ENCODE data around the gene RYR2. TPM values are rescaled to one million over a fixed set of nuclear protein-coding genes. Genes with fewer than 3 reads are reported as not detected.

Gene RYR2
- total RNA-seq, 1 donor from 2014 or later = 572 TPM

- intact Hi-C loops (cut with DNase I) = no loop called here
- DNase-seq (ENCODE audit: low spot score) = no peak
Measured at GRCh38 chr1:237670302-237670701, 628.3 kb downstream of the RYR2 start.

GRCh38 chr1:237671262-237671661 lies 629.3 kb downstream of the RYR2 start:
- intact Hi-C loops (cut with DNase I) = no loop called here
- no peak for DNase-seq (ENCODE audit: low spot score)

GRCh38 chr1:237671935-237672334 lies 630.0 kb downstream of the RYR2 start:
- intact Hi-C loops (cut with DNase I) = no loop called here

GRCh38 chr1:237672748-237673147 lies 630.8 kb downstream of the RYR2 start:
- DNase-seq (ENCODE audit: low spot score) = no peak
- intact Hi-C loops (cut with DNase I) = no loop called here

More at GRCh38 chr1:237671935-237672334, 630.0 kb downstream of the RYR2 start:
- no peak for DNase-seq (ENCODE audit: low spot score)

GRCh38 chr1:237673631-237674030 lies 631.6 kb downstream of the RYR2 start:
- intact Hi-C loops (cut with DNase I) = no loop called here

GRCh38 chr1:237677979-237678378 lies 636.0 kb downstream of the RYR2 start:
- DNase-seq (ENCODE audit: low spot score) = no peak
- intact Hi-C loops (cut with DNase I) = no loop called here

More at GRCh38 chr1:237673631-237674030, 631.6 kb downstream of the RYR2 start:
- DNase-seq (ENCODE audit: low spot score) = no peak

GRCh38 chr1:237679687-237680086 lies 637.7 kb downstream of the RYR2 start:
- DNase-seq (ENCODE audit: low spot score) = no peak

GRCh38 chr1:237681210-237681609 lies 639.2 kb downstream of the RYR2 start:
- no peak for DNase-seq (ENCODE audit: low spot score)
- intact Hi-C loops (cut with DNase I) = no loop called here

More at GRCh38 chr1:237679687-237680086, 637.7 kb downstream of the RYR2 start:
- intact Hi-C loops (cut with DNase I) = no loop called here

- intact Hi-C loops (cut with DNase I) = no loop called here
- no peak for DNase-seq (ENCODE audit: low spot score)
Measured at GRCh38 chr1:237684236-237684635, 642.3 kb downstream of the RYR2 start.

- intact Hi-C loops (cut with DNase I) = no loop called here
- DNase-seq (ENCODE audit: low spot score) = no peak
Measured at GRCh38 chr1:237685551-237685950, 643.6 kb downstream of the RYR2 start.

- no peak for DNase-seq (ENCODE audit: low spot score)
- intact Hi-C loops (cut with DNase I) = no loop called here
Measured at GRCh38 chr1:237687804-237688203, 645.8 kb downstream of the RYR2 start.

- intact Hi-C loops (cut with DNase I) = no loop called here
Measured at GRCh38 chr1:237690656-237691055, 648.7 kb downstream of the RYR2 start.

GRCh38 chr1:237692255-237692654 lies 650.3 kb downstream of the RYR2 start:
- no peak for DNase-seq (ENCODE audit: low spot score)
- intact Hi-C loops (cut with DNase I) = no loop called here

More at GRCh38 chr1:237690656-237691055, 648.7 kb downstream of the RYR2 start:
- no peak for DNase-seq (ENCODE audit: low spot score)

GRCh38 chr1:237695878-237696277 lies 653.9 kb downstream of the RYR2 start:
- DNase-seq (ENCODE audit: low spot score) = no peak

GRCh38 chr1:237700181-237700580 lies 658.2 kb downstream of the RYR2 start:
- no peak for DNase-seq (ENCODE audit: low spot score)
- intact Hi-C loops (cut with DNase I) = no loop called here

More at GRCh38 chr1:237695878-237696277, 653.9 kb downstream of the RYR2 start:
- intact Hi-C loops (cut with DNase I) = no loop called here

- no peak for DNase-seq (ENCODE audit: low spot score)
- intact Hi-C loops (cut with DNase I) = no loop called here
Measured at GRCh38 chr1:237701534-237701933, 659.5 kb downstream of the RYR2 start.

GRCh38 chr1:237702161-237702560 lies 660.2 kb downstream of the RYR2 start:
- intact Hi-C loops (cut with DNase I) = no loop called here
- no peak for DNase-seq (ENCODE audit: low spot score)

- no peak for DNase-seq (ENCODE audit: low spot score)
- intact Hi-C loops (cut with DNase I) = no loop called here
Measured at GRCh38 chr1:237705462-237705861, 663.5 kb downstream of the RYR2 start.

- intact Hi-C loops (cut with DNase I) = no loop called here
- no peak for DNase-seq (ENCODE audit: low spot score)
Measured at GRCh38 chr1:237709355-237709754, 667.4 kb downstream of the RYR2 start.

- DNase-seq (ENCODE audit: low spot score) = no peak
Measured at GRCh38 chr1:237711281-237711680, 669.3 kb downstream of the RYR2 start.

GRCh38 chr1:237712082-237712481 lies 670.1 kb downstream of the RYR2 start:
- intact Hi-C loops (cut with DNase I) = no loop called here
- no peak for DNase-seq (ENCODE audit: low spot score)

More at GRCh38 chr1:237711281-237711680, 669.3 kb downstream of the RYR2 start:
- intact Hi-C loops (cut with DNase I) = no loop called here

- intact Hi-C loops (cut with DNase I) = no loop called here
- DNase-seq (ENCODE audit: low spot score) = no peak
Measured at GRCh38 chr1:237712586-237713157, 670.7 kb downstream of the RYR2 start.
